Stimulated activated CD4-positive, alpha-beta T cell treated with anti-CD3 and anti-CD28 coated beads, Interleukin-12 subunit alpha, Interleukin-12 subunit beta, amount 100 ng/mL, for 48 hours (primary cell): ENCODE measurements around the gene SPESP1.
A peak's percentile ranks its signal among the peaks of the same experiment; 100 is the strongest.

Source experiments
- DNase-seq, 3 donors: peaks; one replicate each; pipeline ENCODE4 v3.0.0-alpha.2; 2020; ENCODE audit warnings: low read depth in 2 of 3, low spot score in 1 of 3

Gene SPESP1

GRCh38 chr15:68930268-68931022 lies at the start of gene SPESP1:
Gene SPESP1 (plus strand): TSS chr15:68930525. CDS start chr15:68930654, 129 bp downstream.
- peak; percentile 13 to 26 (median 20) for DNase-seq

DNA sequence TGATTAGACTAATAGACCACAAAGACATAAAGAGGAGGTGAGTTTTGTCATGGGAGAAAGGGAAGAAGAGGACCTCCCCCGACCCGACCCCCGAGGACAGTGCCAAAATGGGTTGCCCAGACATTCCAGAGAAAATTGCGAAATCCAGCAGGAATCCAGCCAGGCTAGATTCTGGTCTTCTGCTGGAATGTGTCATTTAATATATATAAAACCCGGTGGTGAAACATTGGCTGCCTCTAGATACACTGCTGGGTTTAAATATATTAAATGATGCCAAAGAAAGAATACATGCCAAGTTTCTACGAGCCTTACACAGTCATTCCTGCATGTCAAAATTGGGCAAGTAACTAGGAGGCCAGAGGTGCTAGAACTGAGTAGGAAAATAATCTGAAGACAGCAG lies 45.3 kb upstream of the SPESP1 start:
- no peak for DNase-seq

DNA sequence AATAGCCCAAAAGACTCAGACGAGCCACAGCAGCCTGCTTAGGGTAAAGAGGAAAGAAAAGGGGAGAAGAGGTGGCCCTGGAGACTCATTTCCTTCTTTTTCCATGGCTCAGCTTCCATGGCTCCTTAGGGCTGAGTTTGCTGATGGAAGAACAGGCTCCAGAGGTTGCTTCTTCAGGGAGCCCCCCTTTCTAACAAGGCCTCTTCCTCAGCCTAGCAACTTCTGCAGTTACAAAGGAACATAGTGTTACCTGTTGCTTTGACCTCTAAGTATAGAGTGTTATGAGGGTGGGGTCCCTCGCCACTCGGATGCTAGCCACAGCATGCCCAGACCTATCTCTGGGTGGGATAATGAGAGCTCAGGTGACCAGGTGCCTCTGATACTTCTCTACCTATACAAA lies 43.2 kb upstream of the SPESP1 start:
- DNase-seq = no peak

DNA sequence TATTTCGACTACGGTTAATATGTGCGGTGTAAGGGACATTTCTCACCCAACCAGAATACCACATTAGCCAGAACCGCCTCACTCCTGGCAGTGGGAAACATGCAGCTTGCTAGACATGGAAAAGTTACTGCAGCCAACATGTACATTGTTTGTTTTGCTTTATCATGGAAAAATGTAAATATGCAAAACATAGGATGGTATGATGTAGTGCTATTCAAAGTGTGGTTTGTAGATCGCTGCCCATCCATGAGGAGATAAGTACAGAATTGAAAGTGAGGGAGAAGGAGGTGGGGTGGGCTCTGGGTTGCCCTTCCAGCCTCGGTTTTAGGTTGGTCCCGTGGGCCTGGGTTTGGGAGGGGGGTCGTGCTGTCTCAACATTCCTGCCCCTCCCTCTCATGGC lies 42.5 kb upstream of the SPESP1 start:
- no peak for DNase-seq

GRCh38 chr15:68888419-68888818 lies 41.9 kb upstream of the SPESP1 start:
- DNase-seq = no peak

- DNase-seq = no peak
Measured at GRCh38 chr15:68894208-68894607, 36.1 kb upstream of the SPESP1 start.

DNA sequence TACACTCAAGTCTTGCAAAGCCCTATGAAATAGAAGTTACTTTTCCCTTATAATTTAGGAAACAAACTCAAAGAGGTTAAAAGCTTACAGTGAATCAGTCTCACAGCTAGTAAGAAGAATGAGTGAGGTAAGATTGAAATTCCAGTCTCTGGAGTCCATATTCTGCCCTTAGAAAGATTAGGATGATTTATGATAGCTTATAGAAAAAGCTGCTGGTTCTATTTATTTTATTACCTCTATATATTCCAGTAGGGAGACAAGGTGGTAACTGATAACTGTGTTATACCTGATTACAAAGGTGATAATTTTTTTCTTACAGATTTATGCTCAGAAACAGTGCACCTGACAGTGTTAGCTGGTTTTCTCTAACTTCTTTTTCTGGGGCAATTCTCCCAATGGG lies 34.1 kb upstream of the SPESP1 start:
- DNase-seq = no peak

GRCh38 chr15:68897016-68897415 lies 33.3 kb upstream of the SPESP1 start:
- no peak for DNase-seq

- no peak for DNase-seq
Measured at GRCh38 chr15:68900027-68900426, 30.3 kb upstream of the SPESP1 start.

GRCh38 chr15:68907396-68907923 lies 22.9 kb upstream of the SPESP1 start:
- DNase-seq = no peak

DNA sequence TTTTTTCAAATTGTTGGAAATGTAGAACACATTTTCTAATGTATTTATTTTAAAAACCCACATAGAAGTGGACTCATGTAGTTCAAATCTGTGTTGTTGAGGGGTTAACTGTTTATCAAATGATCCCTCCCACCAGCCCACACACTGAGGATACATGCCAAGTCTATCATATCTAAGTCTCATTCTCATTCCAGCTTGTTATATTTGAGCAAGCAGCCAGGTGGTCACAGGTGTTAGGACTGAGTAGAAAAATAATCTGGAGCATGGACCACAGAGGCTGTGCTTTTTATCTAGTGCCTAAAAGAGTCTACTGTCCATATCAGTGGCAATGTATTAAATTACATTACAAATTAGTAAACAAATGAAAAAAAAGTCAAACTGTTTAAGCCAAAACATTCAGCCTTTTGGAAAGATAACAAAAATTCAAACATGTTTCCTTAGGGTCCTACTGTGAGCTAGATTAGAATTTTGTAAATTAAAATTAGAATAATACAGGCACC lies 20.7 kb upstream of the SPESP1 start:
- DNase-seq = no peak

DNA sequence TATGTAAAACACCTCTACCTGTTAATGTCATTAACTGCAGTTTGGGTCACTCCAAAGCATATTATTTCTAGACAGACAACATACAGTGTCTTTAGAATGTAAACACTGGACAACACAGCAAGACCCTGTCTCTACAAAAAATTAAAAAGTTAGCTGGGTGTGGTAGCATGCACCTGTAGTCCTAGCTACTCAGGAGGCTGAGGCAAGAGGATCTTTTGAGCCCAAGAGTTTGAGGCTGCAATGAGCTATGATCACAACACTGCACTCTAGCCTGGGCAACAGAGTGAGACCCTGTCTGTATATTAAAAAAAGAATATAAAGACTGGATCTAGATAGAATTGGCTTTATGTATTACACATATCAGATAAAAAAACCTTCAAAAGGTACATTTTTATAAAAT lies 20.0 kb upstream of the SPESP1 start:
- no peak for DNase-seq

- DNase-seq = no peak
Measured at GRCh38 chr15:68910816-68911215, 19.5 kb upstream of the SPESP1 start.

DNA sequence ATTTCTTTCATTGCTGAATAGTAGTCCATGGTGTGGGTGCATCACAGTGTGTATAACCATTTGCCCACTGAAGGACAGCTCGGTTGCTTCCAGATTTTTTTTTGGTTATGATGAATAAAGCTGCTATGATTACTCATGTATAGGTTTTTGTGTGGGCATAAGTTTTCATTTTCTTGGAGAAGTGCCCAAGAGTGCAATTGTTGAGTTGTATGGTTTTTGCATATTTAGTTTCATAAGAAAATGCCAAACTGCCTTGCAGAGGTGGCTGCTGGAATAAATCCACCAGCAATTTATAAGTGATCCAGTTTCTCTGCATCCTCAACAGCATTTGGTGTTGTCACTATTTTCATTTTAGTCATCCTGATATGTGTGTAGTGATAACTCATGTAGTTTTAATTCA lies 8.4 kb upstream of the SPESP1 start:
- DNase-seq = no peak

DNA sequence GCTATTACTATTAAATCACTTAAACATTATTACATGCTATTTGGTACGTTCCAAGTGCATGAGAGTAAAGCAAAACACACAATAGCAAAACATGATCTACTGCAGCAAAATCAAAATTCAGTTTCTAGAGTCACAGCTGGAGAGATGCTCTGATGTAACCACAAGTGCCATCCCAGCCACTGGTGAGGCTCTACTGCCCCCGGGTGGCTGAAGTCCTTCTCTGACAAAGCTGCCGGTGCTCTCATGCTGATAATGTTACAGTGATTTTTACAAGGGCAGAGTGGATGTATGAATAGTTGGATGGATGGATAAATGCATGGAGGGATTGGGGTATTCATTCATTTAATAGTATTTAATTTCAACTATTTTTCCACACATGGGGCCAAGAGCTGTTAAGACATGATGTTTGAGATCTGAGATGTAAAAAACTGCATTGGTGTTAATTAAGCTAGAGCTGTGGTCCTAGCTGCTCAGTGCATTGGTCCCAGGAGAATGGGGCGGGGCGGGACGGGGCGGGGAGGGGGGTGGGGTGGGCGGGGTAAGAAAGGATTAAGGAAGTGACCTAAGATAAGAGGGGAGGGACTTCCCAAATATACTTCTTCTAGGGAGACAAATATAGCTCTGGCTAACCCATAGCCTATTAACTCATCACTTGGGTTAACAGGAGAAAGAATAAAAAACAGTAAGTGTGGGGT lies 5.3 kb upstream of the SPESP1 start:
- DNase-seq = peak; percentile 31 to 53 (median 51)

DNA sequence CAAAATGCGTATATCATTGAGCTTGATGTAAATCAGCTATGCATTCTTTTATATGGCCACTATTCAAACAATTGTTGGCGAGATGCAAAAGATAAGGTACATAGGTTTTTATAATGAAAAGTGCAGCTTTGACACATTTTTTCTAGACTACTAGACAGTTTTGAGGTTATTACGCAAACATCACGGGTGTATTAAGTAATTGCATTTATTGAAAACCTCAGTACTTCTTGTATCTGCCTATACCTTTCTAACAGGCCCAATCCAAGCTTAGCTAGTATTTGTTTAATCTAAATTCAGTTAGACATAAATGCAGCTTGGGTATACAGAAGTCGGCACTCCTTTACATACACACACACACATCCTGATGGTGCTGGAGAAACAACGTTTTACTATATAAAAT lies 2.7 kb downstream of the SPESP1 start:
- no peak for DNase-seq

DNA sequence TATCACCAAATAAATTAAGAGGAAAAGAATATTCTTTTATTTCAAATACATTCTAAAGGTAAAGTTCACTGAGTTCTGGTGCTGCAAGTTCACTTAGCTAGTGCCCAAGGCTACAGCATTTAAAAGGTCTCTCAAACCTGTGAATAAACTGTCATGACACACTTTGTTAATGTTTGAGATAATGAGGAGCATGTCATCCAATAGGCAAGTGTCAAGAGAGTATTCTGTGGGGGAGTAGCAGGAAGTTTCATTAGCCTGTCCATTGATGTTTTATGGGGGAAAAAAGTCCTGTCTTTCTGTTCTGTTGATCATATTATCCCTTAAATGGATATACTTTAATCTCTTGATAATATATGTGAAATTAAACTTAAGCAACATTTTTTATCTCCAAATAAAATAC lies 4.0 kb downstream of the SPESP1 start:
- DNase-seq = no peak

- DNase-seq = no peak
Measured at GRCh38 chr15:68935400-68935937, 5.1 kb downstream of the SPESP1 start.

GRCh38 chr15:68939501-68939900 lies 9.2 kb downstream of the SPESP1 start:
- no peak for DNase-seq

DNA sequence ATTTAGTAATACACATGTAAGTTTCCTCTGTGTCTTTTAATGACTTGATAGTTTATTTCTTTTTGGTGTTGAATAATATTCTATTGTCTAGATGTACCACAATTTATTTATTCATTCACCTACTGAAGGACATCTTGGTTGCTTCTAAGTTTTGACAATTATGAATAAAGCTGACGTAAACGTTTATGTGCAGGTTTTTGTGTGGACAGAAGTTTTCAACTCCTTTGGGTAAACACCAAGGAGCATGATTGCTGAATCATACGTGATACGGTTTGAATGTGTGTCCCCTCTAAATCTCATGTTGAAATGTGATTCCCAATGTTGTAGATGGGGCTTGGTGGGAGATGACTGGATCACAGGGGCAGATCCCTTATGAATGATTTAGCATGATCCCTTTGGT lies 21.5 kb downstream of the SPESP1 start:
- DNase-seq = no peak

GRCh38 chr15:68957696-68958095 lies 27.4 kb downstream of the SPESP1 start:
- no peak for DNase-seq

- DNase-seq = no peak
Measured at GRCh38 chr15:68958597-68958996, 28.3 kb downstream of the SPESP1 start.
